ENCODE measurements around the gene NXN.

DNA sequence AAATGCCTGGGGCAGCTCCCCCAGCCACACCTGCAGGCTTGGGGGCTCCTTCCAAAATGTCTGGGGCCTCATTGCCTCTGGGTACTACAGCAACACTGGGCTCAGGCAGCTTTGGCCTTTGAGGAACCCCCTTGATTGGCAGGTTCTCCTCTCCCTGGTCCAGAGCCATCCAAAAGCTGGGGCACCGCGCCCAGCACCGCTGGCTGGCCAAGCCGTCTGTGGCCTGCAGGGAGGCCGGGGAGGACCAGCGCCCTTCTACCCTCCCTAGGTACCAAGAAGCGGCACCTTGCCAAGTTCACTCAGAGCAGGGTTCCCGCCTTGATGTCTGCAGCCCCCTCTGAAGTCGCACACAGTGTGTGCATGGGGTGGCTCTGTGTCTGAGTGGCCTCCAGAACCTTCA is 47.5 kb upstream of the NXN start:
- TF ChIP-seq EZH2phosphoT487 (IDR thresholded peaks at IDR 0.05; ENCODE audit: borderline replicate concordance, low read length) = no peak
- TF ChIP-seq, protein P1, sequence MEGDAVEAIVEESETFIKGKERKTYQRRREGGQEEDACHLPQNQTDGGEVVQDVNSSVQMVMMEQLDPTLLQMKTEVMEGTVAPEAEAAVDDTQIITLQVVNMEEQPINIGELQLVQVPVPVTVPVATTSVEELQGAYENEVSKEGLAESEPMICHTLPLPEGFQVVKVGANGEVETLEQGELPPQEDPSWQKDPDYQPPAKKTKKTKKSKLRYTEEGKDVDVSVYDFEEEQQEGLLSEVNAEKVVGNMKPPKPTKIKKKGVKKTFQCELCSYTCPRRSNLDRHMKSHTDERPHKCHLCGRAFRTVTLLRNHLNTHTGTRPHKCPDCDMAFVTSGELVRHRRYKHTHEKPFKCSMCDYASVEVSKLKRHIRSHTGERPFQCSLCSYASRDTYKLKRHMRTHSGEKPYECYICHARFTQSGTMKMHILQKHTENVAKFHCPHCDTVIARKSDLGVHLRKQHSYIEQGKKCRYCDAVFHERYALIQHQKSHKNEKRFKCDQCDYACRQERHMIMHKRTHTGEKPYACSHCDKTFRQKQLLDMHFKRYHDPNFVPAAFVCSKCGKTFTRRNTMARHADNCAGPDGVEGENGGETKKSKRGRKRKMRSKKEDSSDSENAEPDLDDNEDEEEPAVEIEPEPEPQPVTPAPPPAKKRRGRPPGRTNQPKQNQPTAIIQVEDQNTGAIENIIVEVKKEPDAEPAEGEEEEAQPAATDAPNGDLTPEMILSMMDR (IDR thresholded peaks at IDR 0.05; ENCODE audit: low read depth, low read length, poor library complexity, severe bottlenecking) = no peak
